ENCODE measurements around the gene COL2A1.

Gene COL2A1

GRCh38 chr12:47942614-47943225 lies 61.6 kb downstream of the COL2A1 start:
- DNase-seq, result no peak

- no peak for DNase-seq
These were observed 62.2 kb downstream of the COL2A1 start for GRCh38 chr12:47941871-47942613.

GRCh38 chr12:47941475-47941780 lies 62.8 kb downstream of the COL2A1 start:
- DNase-seq, result no peak

GRCh38 chr12:47940773-47941474 lies 63.4 kb downstream of the COL2A1 start:
- no peak for DNase-seq

- DNase-seq, result no peak
These were observed 65.2 kb downstream of the COL2A1 start for GRCh38 chr12:47939009-47939601.

GRCh38 chr12:47938594-47938993 lies 65.7 kb downstream of the COL2A1 start:
- DNase-seq, result no peak

- DNase-seq, result no peak
These were observed 66.2 kb downstream of the COL2A1 start for GRCh38 chr12:47938093-47938492.

GRCh38 chr12:47935184-47935583 lies 69.1 kb downstream of the COL2A1 start:
- peak; percentile 79 for DNase-seq

GRCh38 chr12:47931187-47931586 lies 73.1 kb downstream of the COL2A1 start:
- DNase-seq, result no peak

- DNase-seq, result no peak
These were observed 73.6 kb downstream of the COL2A1 start for GRCh38 chr12:47930634-47931033.

- DNase-seq, result no peak
These were observed 76.9 kb downstream of the COL2A1 start for GRCh38 chr12:47927346-47927745.
